Measurements from ENCODE around the gene PRAF2. TPM values are rescaled to one million over a fixed set of nuclear protein-coding genes. Genes with fewer than 3 reads are reported as not detected.

Gene PRAF2
- total RNA-seq, 4 donors from 2014 or later, result 4.5 to 6.6 (median 4.7) TPM

GRCh38 chrX:49071877-49072711 is 1.7 kb downstream of the PRAF2 start:
- in situ Hi-C loops (cut with MboI; ENCODE audit: low sequenced_read_pairs in 4 of 4), result no loop called here
- H3K27ac ChIP-seq, result peak overlapping the region in 1 of 4 donors; percentile 18

DNA sequence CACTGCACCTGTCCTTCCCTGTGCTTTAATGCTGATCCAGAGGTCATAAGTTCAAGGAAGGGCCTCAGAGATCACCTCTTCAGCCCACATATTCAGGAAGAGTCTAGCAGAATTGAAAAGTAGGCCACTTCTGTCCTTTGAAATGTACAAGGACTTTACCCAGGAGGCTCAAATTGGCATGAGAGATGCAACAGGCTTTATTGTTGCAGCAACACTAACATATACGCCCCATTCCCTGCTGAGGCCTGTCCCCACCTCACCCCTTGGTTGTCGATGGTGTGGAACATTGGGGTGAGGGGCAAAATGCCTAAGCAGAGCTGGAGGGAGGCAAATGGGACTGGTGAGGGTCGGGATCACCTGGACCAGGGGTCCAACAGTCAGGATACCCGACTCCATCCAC is 2.8 kb downstream of the PRAF2 start:
- no peak for ATAC-seq
- no peak for DNase-seq
- no peak overlapping the region for H3K27ac ChIP-seq
- H3K27me3 ChIP-seq, result no peaks in the 10 kb centered on the region
- H3K4me1 ChIP-seq, result peaks cover 8 to 17% of the 10 kb centered on the region in 2 donors
- H3K36me3 ChIP-seq, result peaks cover 0 to 2% of the 10 kb centered on the region in 2 donors
- intact Hi-C loops (cut with DNase I; ENCODE audit: low total_unique reads), result no loop called here
- no peak for TF ChIP-seq CTCF (IDR thresholded peaks at IDR 0.05 in 4 of 5, conservative IDR thresholded peaks at IDR 0.05 in 1 of 5)
- no peak for TF ChIP-seq POLR2A (IDR thresholded peaks at IDR 0.05)
- no peaks in the 10 kb centered on the region for H3K9me3 ChIP-seq
- no peak overlapping the region for H3K4me3 ChIP-seq
- in situ Hi-C loops (cut with MboI; ENCODE audit: low sequenced_read_pairs in 4 of 4), result no loop called here

More at GRCh38 chrX:49071877-49072711, 1.7 kb downstream of the PRAF2 start:
- no peak for ATAC-seq
- DNase-seq, result peak; percentile 7 to 57
- Histone ChIP-seq H3K27me3 (no peaks in the 10 kb centered on the region), H3K4me1 (peaks cover 8 to 17% of the 10 kb centered on the region in 2 donors), H3K9me3 (no peaks in the 10 kb centered on the region), H3K36me3 (peaks cover 0 to 13% of the 10 kb centered on the region in 2 donors), H3K4me3 (peak overlapping the region in 3 of 4 donors; percentile 9 to 30 (median 13))
- intact Hi-C loops (cut with DNase I; ENCODE audit: low total_unique reads), result no loop called here
- TF ChIP-seq POLR2A (IDR thresholded peaks at IDR 0.05), result no peak
- no peak for TF ChIP-seq CTCF (IDR thresholded peaks at IDR 0.05 in 4 of 5, conservative IDR thresholded peaks at IDR 0.05 in 1 of 5)

DNA sequence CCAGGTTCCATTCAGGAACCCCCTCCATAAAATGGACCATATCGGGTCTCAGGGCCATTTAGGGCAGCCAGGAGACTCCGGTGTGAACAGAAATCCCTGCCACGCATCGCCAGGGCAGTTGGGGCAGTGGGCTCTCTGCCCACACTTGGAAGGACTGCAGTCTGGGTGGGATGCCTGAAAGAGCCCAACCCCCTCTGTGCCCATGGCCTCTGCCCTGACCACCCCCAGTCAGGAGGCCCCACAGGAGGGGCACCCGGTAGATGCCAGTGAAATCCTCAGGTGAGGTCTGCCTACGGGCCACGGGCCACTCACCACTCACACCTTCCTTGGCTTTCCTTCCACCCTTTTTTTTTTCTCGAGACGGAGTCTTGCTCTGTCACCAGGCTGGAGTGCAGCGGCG is 4.8 kb downstream of the PRAF2 start:
- no peak for ATAC-seq
- no peak overlapping the region for H3K27ac ChIP-seq
- no peaks in the 10 kb centered on the region for H3K27me3 ChIP-seq
- H3K4me3 ChIP-seq, result no peak overlapping the region
- TF ChIP-seq CTCF (IDR thresholded peaks at IDR 0.05 in 4 of 5, conservative IDR thresholded peaks at IDR 0.05 in 1 of 5), result no peak
- TF ChIP-seq POLR2A (IDR thresholded peaks at IDR 0.05), result no peak
- no peaks in the 10 kb centered on the region for H3K36me3 ChIP-seq
- DNase-seq, result no peak
- intact Hi-C loops (cut with DNase I; ENCODE audit: low total_unique reads), result no loop called here
- no peaks in the 10 kb centered on the region for H3K9me3 ChIP-seq
- in situ Hi-C loops (cut with MboI; ENCODE audit: low sequenced_read_pairs in 4 of 4), result no loop called here
- H3K4me1 ChIP-seq, result peaks cover 8 to 10% of the 10 kb centered on the region in 2 donors

DNA sequence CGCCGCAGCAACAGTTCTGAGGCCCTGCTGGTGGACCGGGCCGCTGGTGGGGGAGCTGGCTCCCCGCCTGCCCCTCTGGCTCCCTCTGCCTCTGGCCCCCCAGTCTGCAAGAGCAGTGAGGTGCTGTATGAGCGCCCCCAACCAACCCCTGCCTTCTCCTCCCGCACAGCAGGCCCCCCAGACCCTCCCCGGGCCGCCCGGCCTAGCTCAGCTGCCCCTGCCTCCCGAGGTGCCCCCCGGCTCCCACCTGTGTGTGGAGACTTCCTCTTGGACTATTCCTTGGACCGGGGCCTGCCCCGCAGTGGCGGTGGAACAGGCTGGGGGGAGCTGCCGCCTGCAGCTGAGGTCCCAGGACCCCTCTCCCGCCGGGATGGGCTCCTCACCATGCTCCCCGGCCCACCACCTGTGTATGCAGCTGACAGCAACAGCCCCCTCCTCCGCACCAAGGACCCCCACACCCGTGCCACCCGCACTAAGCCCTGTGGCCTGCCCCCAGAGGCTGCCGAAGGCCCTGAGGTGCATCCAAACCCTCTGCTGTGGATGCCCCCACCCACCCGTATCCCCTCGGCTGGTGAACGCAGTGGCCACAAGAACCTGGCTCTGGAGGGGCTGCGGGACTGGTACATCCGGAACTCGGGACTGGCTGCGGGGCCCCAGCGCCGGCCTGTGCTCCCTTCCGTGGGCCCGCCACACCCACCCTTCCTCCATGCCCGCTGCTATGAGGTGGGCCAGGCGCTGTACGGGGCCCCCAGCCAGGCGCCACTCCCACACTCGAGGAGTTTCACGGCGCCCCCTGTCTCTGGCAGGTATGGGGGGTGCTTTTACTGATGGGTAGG is 6.3 kb downstream of the PRAF2 start:
- intact Hi-C loops (cut with DNase I; ENCODE audit: low total_unique reads), result no loop called here
- H3K27me3 ChIP-seq, result no peaks in the 10 kb centered on the region
- no peak overlapping the region for H3K4me3 ChIP-seq
- no peak for ATAC-seq
- DNase-seq, result no peak
- no peak overlapping the region for H3K27ac ChIP-seq
- no peaks in the 10 kb centered on the region for H3K36me3 ChIP-seq
- in situ Hi-C loops (cut with MboI; ENCODE audit: low sequenced_read_pairs in 4 of 4), result no loop called here
- TF ChIP-seq POLR2A (IDR thresholded peaks at IDR 0.05) (no peak), CTCF (IDR thresholded peaks at IDR 0.05 in 4 of 5, conservative IDR thresholded peaks at IDR 0.05 in 1 of 5) (no peak)
- no peaks in the 10 kb centered on the region for H3K9me3 ChIP-seq
- no peaks in the 10 kb centered on the region for H3K4me1 ChIP-seq

All from gastrocnemius medialis (tissue), 4 donors.